OCI-LY1 (cell line): ENCODE measurements around the gene GTF2E1.

ENCODE experiments used
- CTCF ChIP-seq: fragments of 200-600 bp; sonication (generic), shearing (Covaris generic); IDR thresholded peaks from 2 replicates; pipeline ENCODE4 v1.5.1; 2017; ENCODE audit warnings: mild to moderate bottlenecking, antibody characterized with exemption, low read length, moderate library complexity, mixed read lengths
- EZH2 ChIP-seq: fragments of 200-600 bp; sonication (generic), shearing (Covaris generic); IDR thresholded peaks from 2 replicates; pipeline ENCODE4 v1.8.0; 2017; ENCODE audit warnings: borderline replicate concordance, mixed run types, mild to moderate bottlenecking, antibody characterized with exemption, low read length, moderate library complexity, mixed read lengths

DNA sequence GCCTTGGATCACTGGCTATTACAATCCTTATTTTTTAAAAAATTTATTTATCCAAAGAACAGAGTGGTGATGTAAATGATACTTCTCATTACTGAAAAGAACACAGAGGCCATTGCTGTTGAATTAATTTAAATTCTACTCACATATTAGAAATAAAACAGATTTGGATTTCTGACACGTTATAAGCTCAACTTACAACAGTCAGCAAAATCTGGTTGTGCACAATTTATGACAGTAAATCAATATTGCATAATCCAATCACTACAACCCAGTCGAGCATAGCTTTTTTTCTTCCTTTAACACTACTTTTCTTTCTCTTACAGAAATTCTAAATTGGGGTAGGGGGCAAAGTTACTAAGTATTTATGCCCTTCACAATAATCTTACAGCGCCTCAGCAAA, 43.2 kb upstream of the GTF2E1 start:
- TF ChIP-seq CTCF (no peak), EZH2 (no peak)
